Muscle layer of colon (tissue), 2 donors: Measurements from ENCODE around the gene C11orf68.

Experiments
- H3K27ac ChIP-seq: one replicate; pipeline ENCODE4 v1.7.0; 2013; ENCODE audit warnings: low read depth, mild to moderate bottlenecking, low read length, moderate library complexity
- H3K27me3 ChIP-seq, 2 donors: one replicate each; pipeline ENCODE4 v1.7.0; 2013; ENCODE audit warnings: low read length in 2 of 2, mild to moderate bottlenecking in 2 of 2; ENCODE audit not compliant: insufficient read depth in 2 of 2, control insufficient read depth in 1 of 2
- H3K36me3 ChIP-seq: one replicate; pipeline ENCODE4 v1.7.0; 2013; ENCODE audit warnings: mild to moderate bottlenecking, low read length; ENCODE audit not compliant: insufficient read depth
- H3K4me1 ChIP-seq: one replicate; pipeline ENCODE4 v1.7.0; 2013; ENCODE audit warnings: mild to moderate bottlenecking, low read length; ENCODE audit not compliant: insufficient read depth
- H3K4me3 ChIP-seq, 2 donors: one replicate each; pipeline ENCODE4 v1.7.0; 2013; ENCODE audit warnings: low read length in 2 of 2, low read depth in 1 of 2, mild to moderate bottlenecking in 1 of 2, moderate library complexity in 1 of 2
- H3K9ac ChIP-seq: one replicate; pipeline ENCODE4 v1.7.0; 2013; ENCODE audit warnings: low read length
- H3K9me3 ChIP-seq: one replicate; pipeline ENCODE4 v1.7.0; 2013; ENCODE audit warnings: mild to moderate bottlenecking, low read length
- donor health status: abdominal sarcoma.
- donor health status: Adenocarcinoma of cecum.

C11orf68 gene

GRCh38 chr11:65941720-65942310, 23.0 kb upstream of the C11orf68 start:
- H3K4me3 ChIP-seq: no peak overlapping the region
- H3K36me3 ChIP-seq: no peaks in the 10 kb centered on the region
- H3K9ac ChIP-seq: no peak overlapping the region
- no peaks in the 10 kb centered on the region for H3K9me3 ChIP-seq
- peaks cover 0 to 1% of the 10 kb centered on the region in 2 donors for H3K27me3 ChIP-seq
- no peak overlapping the region for H3K27ac ChIP-seq
- no peaks in the 10 kb centered on the region for H3K4me1 ChIP-seq

- Histone ChIP-seq H3K9ac (no peak overlapping the region), H3K9me3 (no peaks in the 10 kb centered on the region), H3K4me1 (no peaks in the 10 kb centered on the region), H3K27me3 (no peaks in the 10 kb centered on the region), H3K4me3 (no peak overlapping the region), H3K36me3 (no peaks in the 10 kb centered on the region), H3K27ac (no peak overlapping the region)
These were observed 18.9 kb upstream of the C11orf68 start for GRCh38 chr11:65937766-65938165.

GRCh38 chr11:65934014-65934413, 15.2 kb upstream of the C11orf68 start:
- Histone ChIP-seq H3K4me3 (no peak overlapping the region), H3K36me3 (no peaks in the 10 kb centered on the region), H3K27ac (no peak overlapping the region), H3K9ac (no peak overlapping the region), H3K9me3 (no peaks in the 10 kb centered on the region), H3K4me1 (no peaks in the 10 kb centered on the region), H3K27me3 (no peaks in the 10 kb centered on the region)

GRCh38 chr11:65932558-65932919, 13.7 kb upstream of the C11orf68 start:
- Histone ChIP-seq H3K9ac (no peak overlapping the region), H3K36me3 (no peaks in the 10 kb centered on the region), H3K4me3 (no peak overlapping the region), H3K27ac (no peak overlapping the region), H3K4me1 (no peaks in the 10 kb centered on the region), H3K27me3 (no peaks in the 10 kb centered on the region), H3K9me3 (no peaks in the 10 kb centered on the region)

- Histone ChIP-seq H3K27ac (no peak overlapping the region), H3K4me3 (no peak overlapping the region), H3K36me3 (no peaks in the 10 kb centered on the region), H3K27me3 (no peaks in the 10 kb centered on the region), H3K4me1 (no peaks in the 10 kb centered on the region), H3K9me3 (no peaks in the 10 kb centered on the region), H3K9ac (no peak overlapping the region)
These were observed 13.1 kb upstream of the C11orf68 start for GRCh38 chr11:65931773-65932557.

- Histone ChIP-seq H3K4me3 (no peak overlapping the region), H3K9me3 (no peaks in the 10 kb centered on the region), H3K9ac (no peak overlapping the region), H3K36me3 (no peaks in the 10 kb centered on the region), H3K27ac (no peak overlapping the region), H3K4me1 (no peaks in the 10 kb centered on the region), H3K27me3 (no peaks in the 10 kb centered on the region)
These were observed 9.8 kb upstream of the C11orf68 start for GRCh38 chr11:65928667-65929066.

GRCh38 chr11:65927904-65928397, 9.1 kb upstream of the C11orf68 start:
- H3K9me3 ChIP-seq: no peaks in the 10 kb centered on the region
- H3K9ac ChIP-seq: no peak overlapping the region
- H3K36me3 ChIP-seq: peaks cover 6% of the 10 kb centered on the region
- H3K4me1 ChIP-seq: no peaks in the 10 kb centered on the region
- H3K4me3 ChIP-seq: no peak overlapping the region
- no peaks in the 10 kb centered on the region for H3K27me3 ChIP-seq
- no peak overlapping the region for H3K27ac ChIP-seq

- Histone ChIP-seq H3K4me3 (no peak overlapping the region), H3K4me1 (peaks cover 7% of the 10 kb centered on the region), H3K27ac (no peak overlapping the region), H3K27me3 (no peaks in the 10 kb centered on the region), H3K9ac (no peak overlapping the region), H3K36me3 (peaks cover 22% of the 10 kb centered on the region), H3K9me3 (no peaks in the 10 kb centered on the region)
These were observed 6.5 kb upstream of the C11orf68 start for GRCh38 chr11:65925397-65925796.

- Histone ChIP-seq H3K4me1 (peaks cover 18% of the 10 kb centered on the region), H3K9ac (no peak overlapping the region), H3K4me3 (no peak overlapping the region), H3K27ac (no peak overlapping the region), H3K9me3 (no peaks in the 10 kb centered on the region), H3K36me3 (peaks cover 22% of the 10 kb centered on the region), H3K27me3 (no peaks in the 10 kb centered on the region)
These were observed 3.7 kb upstream of the C11orf68 start for GRCh38 chr11:65922565-65922964.

GRCh38 chr11:65921876-65922275, 3.0 kb upstream of the C11orf68 start:
- H3K27ac ChIP-seq: no peak overlapping the region
- no peaks in the 10 kb centered on the region for H3K27me3 ChIP-seq
- no peaks in the 10 kb centered on the region for H3K9me3 ChIP-seq
- no peak overlapping the region for H3K4me3 ChIP-seq
- peaks cover 25% of the 10 kb centered on the region for H3K4me1 ChIP-seq
- H3K36me3 ChIP-seq: peaks cover 22% of the 10 kb centered on the region
- H3K9ac ChIP-seq: no peak overlapping the region

GRCh38 chr11:65921033-65921555, 2.2 kb upstream of the C11orf68 start:
- Histone ChIP-seq H3K27ac (no peak overlapping the region), H3K9me3 (no peaks in the 10 kb centered on the region), H3K9ac (no peak overlapping the region), H3K4me3 (peak overlapping the region in 1 of 2 donors; percentile 77), H3K4me1 (peaks cover 33% of the 10 kb centered on the region), H3K36me3 (peaks cover 22% of the 10 kb centered on the region), H3K27me3 (no peaks in the 10 kb centered on the region)
